ENCODE data around the gene ATG13. TPM values are rescaled to one million over a fixed set of nuclear protein-coding genes. Genes with fewer than 3 reads are reported as not detected.
A peak's percentile ranks its signal among the peaks of the same experiment; 100 is the strongest.

ATG13 gene
- polyA plus RNA-seq, 1 donor from 2014 or later: 21.1 TPM

DNA sequence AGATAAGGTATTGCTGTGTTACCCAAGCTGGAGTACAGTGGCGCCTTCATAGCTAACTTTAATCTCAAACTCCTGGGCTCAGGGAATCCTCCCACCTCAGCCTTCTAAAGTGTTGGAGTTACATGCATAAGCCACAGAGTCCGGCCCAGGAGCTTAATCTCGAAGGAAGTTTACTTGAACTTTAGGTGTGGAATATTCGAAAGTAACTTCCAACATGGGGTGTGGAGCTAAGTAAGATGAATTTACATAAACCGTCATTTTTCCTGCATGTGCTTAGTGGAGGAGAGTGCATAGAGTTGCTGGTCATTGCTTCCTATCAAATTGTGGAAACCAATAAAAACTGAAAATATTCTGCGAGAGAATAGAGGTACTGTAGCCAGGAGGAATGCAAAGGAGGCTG, 1.5 kb downstream of the ATG13 start:
- peak overlapping the region; percentile 82 for H3K4me2 ChIP-seq (ENCODE audit: low read length)
- no peak overlapping the region for H3K27ac ChIP-seq (ENCODE audit: low read length)
- TF ChIP-seq, protein P1, sequence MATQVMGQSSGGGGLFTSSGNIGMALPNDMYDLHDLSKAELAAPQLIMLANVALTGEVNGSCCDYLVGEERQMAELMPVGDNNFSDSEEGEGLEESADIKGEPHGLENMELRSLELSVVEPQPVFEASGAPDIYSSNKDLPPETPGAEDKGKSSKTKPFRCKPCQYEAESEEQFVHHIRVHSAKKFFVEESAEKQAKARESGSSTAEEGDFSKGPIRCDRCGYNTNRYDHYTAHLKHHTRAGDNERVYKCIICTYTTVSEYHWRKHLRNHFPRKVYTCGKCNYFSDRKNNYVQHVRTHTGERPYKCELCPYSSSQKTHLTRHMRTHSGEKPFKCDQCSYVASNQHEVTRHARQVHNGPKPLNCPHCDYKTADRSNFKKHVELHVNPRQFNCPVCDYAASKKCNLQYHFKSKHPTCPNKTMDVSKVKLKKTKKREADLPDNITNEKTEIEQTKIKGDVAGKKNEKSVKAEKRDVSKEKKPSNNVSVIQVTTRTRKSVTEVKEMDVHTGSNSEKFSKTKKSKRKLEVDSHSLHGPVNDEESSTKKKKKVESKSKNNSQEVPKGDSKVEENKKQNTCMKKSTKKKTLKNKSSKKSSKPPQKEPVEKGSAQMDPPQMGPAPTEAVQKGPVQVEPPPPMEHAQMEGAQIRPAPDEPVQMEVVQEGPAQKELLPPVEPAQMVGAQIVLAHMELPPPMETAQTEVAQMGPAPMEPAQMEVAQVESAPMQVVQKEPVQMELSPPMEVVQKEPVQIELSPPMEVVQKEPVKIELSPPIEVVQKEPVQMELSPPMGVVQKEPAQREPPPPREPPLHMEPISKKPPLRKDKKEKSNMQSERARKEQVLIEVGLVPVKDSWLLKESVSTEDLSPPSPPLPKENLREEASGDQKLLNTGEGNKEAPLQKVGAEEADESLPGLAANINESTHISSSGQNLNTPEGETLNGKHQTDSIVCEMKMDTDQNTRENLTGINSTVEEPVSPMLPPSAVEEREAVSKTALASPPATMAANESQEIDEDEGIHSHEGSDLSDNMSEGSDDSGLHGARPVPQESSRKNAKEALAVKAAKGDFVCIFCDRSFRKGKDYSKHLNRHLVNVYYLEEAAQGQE (IDR thresholded peaks at IDR 0.05; ENCODE audit: borderline replicate concordance): no peak
- H3K79me2 ChIP-seq (replicated peaks; ENCODE audit: insufficient read depth, low read length): peaks cover 27% of the 10 kb centered on the region
- H4K20me1 ChIP-seq (ENCODE audit: insufficient read depth): no peaks in the 10 kb centered on the region
- no peaks in the 10 kb centered on the region for H3K27me3 ChIP-seq (ENCODE audit: insufficient read depth, low read depth, low read length)
- H3F3A ChIP-seq (ENCODE audit: insufficient read depth, low read length, poor library complexity, severe bottlenecking): no peaks in the 10 kb centered on the region
- no peaks in the 10 kb centered on the region for H3K9me3 ChIP-seq (ENCODE audit: low read length)
- H3K9me2 ChIP-seq (ENCODE audit: insufficient read depth, low read length): no peaks in the 10 kb centered on the region
- H3K9ac ChIP-seq (ENCODE audit: low read length): no peak overlapping the region
- peak overlapping the region; percentile 72 for H3K4me3 ChIP-seq (ENCODE audit: low read length)
- no peak overlapping the region for H2AFZ ChIP-seq (ENCODE audit: low read depth, low read length)
- H3K36me3 ChIP-seq (ENCODE audit: insufficient read depth, low read length): no peaks in the 10 kb centered on the region

DNA sequence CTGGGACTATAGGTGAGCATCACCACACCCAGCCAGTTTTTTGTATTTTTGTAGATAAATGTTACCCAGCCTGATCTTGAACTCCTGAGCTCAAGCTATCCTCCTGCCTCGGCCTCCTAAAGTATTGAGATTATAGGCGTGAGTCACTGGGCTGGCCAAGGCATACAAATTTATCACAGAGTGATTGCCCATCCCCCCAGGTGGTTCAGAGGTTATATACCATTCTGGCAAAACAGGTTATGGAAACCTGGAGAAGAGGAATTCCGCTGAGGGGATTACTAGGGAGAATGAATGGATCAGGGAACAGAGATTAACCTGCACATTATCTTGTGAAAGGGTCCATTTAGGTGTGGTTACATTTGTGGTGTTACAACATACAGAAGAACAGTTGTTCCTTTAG, 8.1 kb downstream of the ATG13 start:
- Histone ChIP-seq H4K20me1 (ENCODE audit: insufficient read depth) (no peaks in the 10 kb centered on the region), H3K9me2 (ENCODE audit: insufficient read depth, low read length) (no peaks in the 10 kb centered on the region), H3K27me3 (ENCODE audit: insufficient read depth, low read depth, low read length) (no peaks in the 10 kb centered on the region), H3K9ac (ENCODE audit: low read length) (no peak overlapping the region), H3K4me3 (ENCODE audit: low read length) (no peak overlapping the region), H3K4me2 (ENCODE audit: low read length) (no peak overlapping the region), H3F3A (ENCODE audit: insufficient read depth, low read length, poor library complexity, severe bottlenecking) (no peaks in the 10 kb centered on the region), H3K79me2 (replicated peaks; ENCODE audit: insufficient read depth, low read length) (peaks cover 15% of the 10 kb centered on the region), H3K36me3 (ENCODE audit: insufficient read depth, low read length) (no peaks in the 10 kb centered on the region), H3K9me3 (ENCODE audit: low read length) (no peaks in the 10 kb centered on the region), H3K27ac (ENCODE audit: low read length) (no peak overlapping the region), H2AFZ (ENCODE audit: low read depth, low read length) (no peak overlapping the region)
- no peak for TF ChIP-seq RAD21 (conservative IDR thresholded peaks at IDR 0.05)
- TF ChIP-seq TAF1 (IDR thresholded peaks at IDR 0.05; ENCODE audit: low read depth): no peak
- TF ChIP-seq, protein P1 (IDR thresholded peaks at IDR 0.05; ENCODE audit: borderline replicate concordance): no peak
- no peak for TF ChIP-seq EP300 (conservative IDR thresholded peaks at IDR 0.05; ENCODE audit: poor library complexity, severe bottlenecking)
- TF ChIP-seq MXI1 (conservative IDR thresholded peaks at IDR 0.05; ENCODE audit: poor library complexity, severe bottlenecking): no peak
- TF ChIP-seq POLR2AphosphoS5 (IDR thresholded peaks at IDR 0.05): no peak
- TF ChIP-seq SMC3 (conservative IDR thresholded peaks at IDR 0.05; ENCODE audit: poor library complexity): no peak
- TF ChIP-seq, protein P2, sequence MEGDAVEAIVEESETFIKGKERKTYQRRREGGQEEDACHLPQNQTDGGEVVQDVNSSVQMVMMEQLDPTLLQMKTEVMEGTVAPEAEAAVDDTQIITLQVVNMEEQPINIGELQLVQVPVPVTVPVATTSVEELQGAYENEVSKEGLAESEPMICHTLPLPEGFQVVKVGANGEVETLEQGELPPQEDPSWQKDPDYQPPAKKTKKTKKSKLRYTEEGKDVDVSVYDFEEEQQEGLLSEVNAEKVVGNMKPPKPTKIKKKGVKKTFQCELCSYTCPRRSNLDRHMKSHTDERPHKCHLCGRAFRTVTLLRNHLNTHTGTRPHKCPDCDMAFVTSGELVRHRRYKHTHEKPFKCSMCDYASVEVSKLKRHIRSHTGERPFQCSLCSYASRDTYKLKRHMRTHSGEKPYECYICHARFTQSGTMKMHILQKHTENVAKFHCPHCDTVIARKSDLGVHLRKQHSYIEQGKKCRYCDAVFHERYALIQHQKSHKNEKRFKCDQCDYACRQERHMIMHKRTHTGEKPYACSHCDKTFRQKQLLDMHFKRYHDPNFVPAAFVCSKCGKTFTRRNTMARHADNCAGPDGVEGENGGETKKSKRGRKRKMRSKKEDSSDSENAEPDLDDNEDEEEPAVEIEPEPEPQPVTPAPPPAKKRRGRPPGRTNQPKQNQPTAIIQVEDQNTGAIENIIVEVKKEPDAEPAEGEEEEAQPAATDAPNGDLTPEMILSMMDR (IDR thresholded peaks at IDR 0.05; ENCODE audit: poor library complexity, severe bottlenecking): no peak
- TF ChIP-seq EZH2 (IDR thresholded peaks at IDR 0.05; ENCODE audit: borderline replicate concordance, insufficient read depth, low read length, poor library complexity, severe bottlenecking): no peak
